ENCODE data around the gene INPP4B.

Gene INPP4B

GRCh38 chr4:142845293-142846107, 601 bp downstream of the INPP4B start:
- no peaks in the 10 kb centered on the region for H3K9me3 Mint-ChIP-seq
- peaks cover 19% of the 10 kb centered on the region for H3K4me1 Mint-ChIP-seq
- no peak overlapping the region for H3K27ac Mint-ChIP-seq
- H3K36me3 Mint-ChIP-seq, result no peaks in the 10 kb centered on the region
- H3K4me3 Mint-ChIP-seq, result peak overlapping the region; percentile 70
- ATAC-seq, result peak; percentile 22
- peaks cover 52% of the 10 kb centered on the region for H3K27me3 Mint-ChIP-seq

GRCh38 chr4:142844782-142845181, 1.3 kb downstream of the INPP4B start:
- H3K4me1 Mint-ChIP-seq, result peaks cover 19% of the 10 kb centered on the region
- ATAC-seq, result no peak
- peaks cover 52% of the 10 kb centered on the region for H3K27me3 Mint-ChIP-seq
- H3K9me3 Mint-ChIP-seq, result no peaks in the 10 kb centered on the region
- no peak overlapping the region for H3K27ac Mint-ChIP-seq
- H3K36me3 Mint-ChIP-seq, result no peaks in the 10 kb centered on the region
- no peak overlapping the region for H3K4me3 Mint-ChIP-seq

GRCh38 chr4:142840516-142841123, 5.5 kb downstream of the INPP4B start:
- peaks cover 6% of the 10 kb centered on the region for H3K4me1 Mint-ChIP-seq
- peaks cover 17% of the 10 kb centered on the region for H3K27me3 Mint-ChIP-seq
- no peak for ATAC-seq
- H3K9me3 Mint-ChIP-seq, result no peaks in the 10 kb centered on the region
- H3K27ac Mint-ChIP-seq, result no peak overlapping the region
- no peak overlapping the region for H3K4me3 Mint-ChIP-seq
- no peaks in the 10 kb centered on the region for H3K36me3 Mint-ChIP-seq

GRCh38 chr4:142838778-142839177, 7.3 kb downstream of the INPP4B start:
- H3K4me1 Mint-ChIP-seq, result no peaks in the 10 kb centered on the region
- H3K4me3 Mint-ChIP-seq, result no peak overlapping the region
- H3K27me3 Mint-ChIP-seq, result no peaks in the 10 kb centered on the region
- no peaks in the 10 kb centered on the region for H3K36me3 Mint-ChIP-seq
- no peaks in the 10 kb centered on the region for H3K9me3 Mint-ChIP-seq
- no peak for ATAC-seq
- H3K27ac Mint-ChIP-seq, result no peak overlapping the region

- no peak for ATAC-seq
- Mint-ChIP-seq H3K27ac (no peak overlapping the region), H3K9me3 (no peaks in the 10 kb centered on the region), H3K36me3 (no peaks in the 10 kb centered on the region), H3K4me3 (no peak overlapping the region), H3K4me1 (no peaks in the 10 kb centered on the region), H3K27me3 (peaks cover 18% of the 10 kb centered on the region)
These were observed 14.1 kb downstream of the INPP4B start for GRCh38 chr4:142832022-142832421.

GRCh38 chr4:142826503-142827241, 19.4 kb downstream of the INPP4B start:
- H3K9me3 Mint-ChIP-seq, result no peaks in the 10 kb centered on the region
- H3K36me3 Mint-ChIP-seq, result no peaks in the 10 kb centered on the region
- H3K27ac Mint-ChIP-seq, result no peak overlapping the region
- no peaks in the 10 kb centered on the region for H3K4me1 Mint-ChIP-seq
- H3K27me3 Mint-ChIP-seq, result peaks cover 9% of the 10 kb centered on the region
- ATAC-seq, result no peak
- H3K4me3 Mint-ChIP-seq, result no peak overlapping the region

GRCh38 chr4:142824368-142824767, 21.7 kb downstream of the INPP4B start:
- H3K4me1 Mint-ChIP-seq, result no peaks in the 10 kb centered on the region
- no peak for ATAC-seq
- peaks cover 9% of the 10 kb centered on the region for H3K27me3 Mint-ChIP-seq
- no peaks in the 10 kb centered on the region for H3K9me3 Mint-ChIP-seq
- H3K27ac Mint-ChIP-seq, result no peak overlapping the region
- no peaks in the 10 kb centered on the region for H3K36me3 Mint-ChIP-seq
- H3K4me3 Mint-ChIP-seq, result no peak overlapping the region

- no peaks in the 10 kb centered on the region for H3K9me3 Mint-ChIP-seq
- H3K27ac Mint-ChIP-seq, result no peak overlapping the region
- no peaks in the 10 kb centered on the region for H3K4me1 Mint-ChIP-seq
- ATAC-seq, result no peak
- peaks cover 4% of the 10 kb centered on the region for H3K27me3 Mint-ChIP-seq
- H3K4me3 Mint-ChIP-seq, result no peak overlapping the region
- H3K36me3 Mint-ChIP-seq, result no peaks in the 10 kb centered on the region
These were observed 22.3 kb downstream of the INPP4B start for GRCh38 chr4:142823796-142824195.

GRCh38 chr4:142818476-142818875, 27.6 kb downstream of the INPP4B start:
- H3K4me3 Mint-ChIP-seq, result no peak overlapping the region
- no peak for ATAC-seq
- no peak overlapping the region for H3K27ac Mint-ChIP-seq
- no peaks in the 10 kb centered on the region for H3K27me3 Mint-ChIP-seq
- H3K9me3 Mint-ChIP-seq, result no peaks in the 10 kb centered on the region
- H3K36me3 Mint-ChIP-seq, result no peaks in the 10 kb centered on the region
- H3K4me1 Mint-ChIP-seq, result no peaks in the 10 kb centered on the region

GRCh38 chr4:142818031-142818430, 28.1 kb downstream of the INPP4B start:
- no peak for ATAC-seq
- no peaks in the 10 kb centered on the region for H3K36me3 Mint-ChIP-seq
- no peaks in the 10 kb centered on the region for H3K4me1 Mint-ChIP-seq
- no peaks in the 10 kb centered on the region for H3K9me3 Mint-ChIP-seq
- no peak overlapping the region for H3K27ac Mint-ChIP-seq
- no peaks in the 10 kb centered on the region for H3K27me3 Mint-ChIP-seq
- no peak overlapping the region for H3K4me3 Mint-ChIP-seq

GRCh38 chr4:142817442-142817841, 28.7 kb downstream of the INPP4B start:
- H3K4me3 Mint-ChIP-seq, result no peak overlapping the region
- ATAC-seq, result no peak
- no peaks in the 10 kb centered on the region for H3K27me3 Mint-ChIP-seq
- H3K27ac Mint-ChIP-seq, result no peak overlapping the region
- no peaks in the 10 kb centered on the region for H3K36me3 Mint-ChIP-seq
- no peaks in the 10 kb centered on the region for H3K9me3 Mint-ChIP-seq
- no peaks in the 10 kb centered on the region for H3K4me1 Mint-ChIP-seq

GRCh38 chr4:142815834-142816233, 30.3 kb downstream of the INPP4B start:
- no peak overlapping the region for H3K27ac Mint-ChIP-seq

GRCh38 chr4:142813388-142813787, 32.7 kb downstream of the INPP4B start:
- no peak for ATAC-seq
- Mint-ChIP-seq H3K27ac (no peak overlapping the region), H3K4me1 (no peaks in the 10 kb centered on the region), H3K9me3 (no peaks in the 10 kb centered on the region), H3K27me3 (no peaks in the 10 kb centered on the region), H3K36me3 (no peaks in the 10 kb centered on the region), H3K4me3 (no peak overlapping the region)

More at GRCh38 chr4:142815834-142816233, 30.3 kb downstream of the INPP4B start:
- Mint-ChIP-seq H3K27me3 (no peaks in the 10 kb centered on the region), H3K36me3 (no peaks in the 10 kb centered on the region), H3K4me1 (no peaks in the 10 kb centered on the region), H3K9me3 (no peaks in the 10 kb centered on the region), H3K4me3 (no peak overlapping the region)
- ATAC-seq, result no peak

GRCh38 chr4:142812091-142812490, 34.0 kb downstream of the INPP4B start:
- no peak for ATAC-seq
- H3K36me3 Mint-ChIP-seq, result no peaks in the 10 kb centered on the region
- no peaks in the 10 kb centered on the region for H3K4me1 Mint-ChIP-seq
- no peak overlapping the region for H3K27ac Mint-ChIP-seq
- H3K27me3 Mint-ChIP-seq, result no peaks in the 10 kb centered on the region
- no peaks in the 10 kb centered on the region for H3K9me3 Mint-ChIP-seq
- H3K4me3 Mint-ChIP-seq, result no peak overlapping the region

- ATAC-seq, result no peak
- no peaks in the 10 kb centered on the region for H3K36me3 Mint-ChIP-seq
- H3K4me3 Mint-ChIP-seq, result no peak overlapping the region
- no peaks in the 10 kb centered on the region for H3K4me1 Mint-ChIP-seq
- H3K27me3 Mint-ChIP-seq, result no peaks in the 10 kb centered on the region
- H3K27ac Mint-ChIP-seq, result no peak overlapping the region
- no peaks in the 10 kb centered on the region for H3K9me3 Mint-ChIP-seq
These were observed 35.1 kb downstream of the INPP4B start for GRCh38 chr4:142811034-142811433.

All from stimulated activated memory B cell treated with anti-CD40 and anti-IgM and Interleukin-4, amounts not matched to agents 10 μg/mL and 1 μg/mL and 100 μg/mL, for 72 hours (primary cell).